HFFc6 (cell line): Measurements from ENCODE around the gene ETV2. TPM values are rescaled to one million over a fixed set of nuclear protein-coding genes. Genes with fewer than 3 reads are reported as not detected.

Experiments used
- DNase-seq: peaks from one replicate; pipeline ENCODE4 v3.0.0-alpha.2; 2018
- H3K27ac Mint-ChIP-seq: 2 replicates; pipeline ENCODE4 v1.8.0; 2020; ENCODE audit warnings: mild to moderate bottlenecking, mixed read lengths
- H3K27me3 Mint-ChIP-seq: 2 replicates; pipeline ENCODE4 v1.8.0; 2021; ENCODE audit warnings: mild to moderate bottlenecking, moderate library complexity, mixed read lengths; ENCODE audit not compliant: insufficient read depth
- H3K36me3 Mint-ChIP-seq: 2 replicates; pipeline ENCODE4 v1.8.0; 2021; ENCODE audit warnings: low read depth, mixed read lengths
- H3K4me1 Mint-ChIP-seq: 2 replicates; pipeline ENCODE4 v1.8.0; 2020; ENCODE audit warnings: low read depth, mixed read lengths
- H3K4me3 Mint-ChIP-seq: 2 replicates; pipeline ENCODE4 v1.8.0; 2020; ENCODE audit warnings: mild to moderate bottlenecking, moderate library complexity, mixed read lengths
- H3K9me3 Mint-ChIP-seq: 2 replicates; pipeline ENCODE4 v1.8.0; 2020; ENCODE audit warnings: mild to moderate bottlenecking, mixed read lengths
- CTCF ChIP-seq: fragments of 200-600 bp; sonication (generic); IDR thresholded peaks from 2 replicates; pipeline ENCODE4 v1.5.0; 2021; ENCODE audit warnings: antibody characterized with exemption, mild to moderate bottlenecking
- total RNA-seq, 6 experiments: library from RNA; stranded (reverse); fragmentation: NEBNext Ultra II Directional; extraction: Animal tissue kit (Norgen Biotek cat#: 25700); gene quantifications; 2 replicates in 1 of 6; 3 replicates in 5 of 6; pipeline ENCODE4 v1.2.3, GENCODE V29; 2021

ETV2 gene
- total RNA-seq, 6 experiments from 2014 or later, result 0.71 to 2.2 (median 1.4) TPM

GRCh38 chr19:35644206-35644986 is 2.9 kb downstream of the ETV2 start:
- peak; percentile 89 for DNase-seq
- H3K4me3 Mint-ChIP-seq, result peak overlapping the region; percentile 79
- H3K36me3 Mint-ChIP-seq, result peaks cover 10% of the 10 kb centered on the region
- H3K27ac Mint-ChIP-seq, result peak overlapping the region; percentile 86
- no peaks in the 10 kb centered on the region for H3K9me3 Mint-ChIP-seq
- H3K27me3 Mint-ChIP-seq, result 0 out of 2 replicates have a peak, but pooled peaks cover 3% of the 10 kb centered on the region
- no peak for TF ChIP-seq CTCF
- peaks cover 38% of the 10 kb centered on the region for H3K4me1 Mint-ChIP-seq

GRCh38 chr19:35644987-35645679 is 3.6 kb downstream of the ETV2 start:
- Mint-ChIP-seq H3K4me1 (peaks cover 38% of the 10 kb centered on the region), H3K36me3 (peaks cover 10% of the 10 kb centered on the region), H3K27ac (peak overlapping the region; percentile 86), H3K27me3 (no peaks in the 10 kb centered on the region), H3K9me3 (no peaks in the 10 kb centered on the region), H3K4me3 (peak overlapping the region; percentile 79)
- DNase-seq, result no peak
- TF ChIP-seq CTCF, result no peak

GRCh38 chr19:35645680-35646511 is 4.4 kb downstream of the ETV2 start:
- Mint-ChIP-seq H3K9me3 (no peaks in the 10 kb centered on the region), H3K27ac (peak overlapping the region; percentile 86), H3K4me3 (no peak overlapping the region), H3K4me1 (peaks cover 38% of the 10 kb centered on the region), H3K36me3 (peaks cover 10% of the 10 kb centered on the region), H3K27me3 (no peaks in the 10 kb centered on the region)
- TF ChIP-seq CTCF, result no peak
- DNase-seq, result no peak

GRCh38 chr19:35648017-35648961 is 6.7 kb downstream of the ETV2 start, which contains the start of gene COX6B1:
COX6B1 (plus strand) TSS chr19:35648323; CDS start chr19:35651244, 2,921 bp downstream.
- H3K27me3 Mint-ChIP-seq, result no peaks in the 10 kb centered on the region
- peak within 1 kb of the TSS; percentile 96 for H3K27ac Mint-ChIP-seq
- TF ChIP-seq CTCF, result no peak
- H3K4me3 Mint-ChIP-seq, result peak within 1 kb of the TSS; percentile 99
- H3K36me3 Mint-ChIP-seq, result peaks cover 10% of the 10 kb centered on the region
- no peaks in the 10 kb centered on the region for H3K9me3 Mint-ChIP-seq
- H3K4me1 Mint-ChIP-seq, result peaks cover 31% of the 10 kb centered on the region
- DNase-seq, result peak; percentile 97
